ENCODE data around the gene CASTOR1.

CASTOR1 gene

DNA sequence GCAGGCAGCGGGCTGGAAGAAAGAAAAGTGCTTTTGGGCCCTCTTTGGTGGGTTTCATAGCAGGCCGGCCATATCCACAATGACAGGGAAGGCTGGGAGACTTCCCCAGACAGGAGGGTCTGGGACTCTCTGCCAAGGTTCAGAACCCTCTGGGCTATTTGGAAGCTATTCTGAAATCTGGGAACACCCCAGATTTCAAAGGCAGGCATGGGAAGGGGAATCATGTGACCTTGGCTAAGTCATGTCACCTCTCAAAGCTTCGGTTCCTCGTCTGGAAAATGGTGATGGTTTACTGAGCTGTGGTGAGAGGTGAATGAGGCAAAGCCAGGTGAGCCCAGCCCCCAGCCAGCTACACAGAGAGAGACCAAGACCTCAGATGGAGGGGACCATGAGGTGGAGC is 4.6 kb downstream of the CASTOR1 start:
- DNase-seq (ENCODE audit: low spot score): no peak

DNA sequence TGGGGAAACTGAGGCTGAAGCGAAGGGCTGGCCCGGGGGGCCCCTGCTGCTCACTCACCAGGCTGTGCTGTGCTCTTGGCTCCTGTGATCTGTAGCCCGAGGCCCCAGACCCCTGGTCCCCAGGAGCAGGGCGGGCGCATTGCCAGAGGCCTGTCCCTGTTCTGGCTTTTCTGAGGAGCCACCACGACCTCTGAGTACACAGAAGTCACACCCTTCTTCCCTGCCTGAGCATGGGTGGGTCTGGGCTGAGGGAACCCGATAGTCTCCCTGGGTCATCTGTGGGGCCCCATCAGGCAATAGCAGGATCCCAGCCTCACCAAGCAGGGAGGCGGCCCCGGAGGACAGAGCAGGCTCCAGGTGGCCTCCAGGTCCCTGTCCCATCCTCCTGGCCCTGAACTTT is 5.1 kb downstream of the CASTOR1 start:
- no peak for DNase-seq (ENCODE audit: low spot score)

- no peak for DNase-seq (ENCODE audit: low spot score)
Observed at GRCh38 chr22:30283342-30283741, 6.0 kb downstream of the CASTOR1 start.

DNA sequence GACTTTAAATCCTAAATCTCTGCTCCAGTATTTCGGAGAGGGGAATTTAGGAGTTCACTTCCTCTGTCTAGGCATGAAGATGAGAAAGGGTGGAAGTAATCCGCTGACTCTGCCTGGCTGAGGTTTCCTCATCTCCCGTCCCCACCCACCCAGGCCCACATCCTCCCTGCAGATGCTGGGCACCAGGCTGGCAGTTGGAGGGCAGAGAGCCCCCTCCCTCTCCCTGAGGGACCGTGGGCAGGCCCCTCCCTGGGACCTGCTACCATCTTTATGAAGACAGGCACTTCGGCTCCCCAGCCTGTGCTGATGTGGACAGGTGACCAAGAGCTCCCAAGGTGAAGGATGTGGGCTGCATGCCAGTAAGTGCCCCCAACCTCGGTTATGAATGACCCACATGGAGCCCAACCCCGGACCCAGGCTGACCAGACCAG is 6.7 kb downstream of the CASTOR1 start:
- no peak for DNase-seq (ENCODE audit: low spot score)

DNA sequence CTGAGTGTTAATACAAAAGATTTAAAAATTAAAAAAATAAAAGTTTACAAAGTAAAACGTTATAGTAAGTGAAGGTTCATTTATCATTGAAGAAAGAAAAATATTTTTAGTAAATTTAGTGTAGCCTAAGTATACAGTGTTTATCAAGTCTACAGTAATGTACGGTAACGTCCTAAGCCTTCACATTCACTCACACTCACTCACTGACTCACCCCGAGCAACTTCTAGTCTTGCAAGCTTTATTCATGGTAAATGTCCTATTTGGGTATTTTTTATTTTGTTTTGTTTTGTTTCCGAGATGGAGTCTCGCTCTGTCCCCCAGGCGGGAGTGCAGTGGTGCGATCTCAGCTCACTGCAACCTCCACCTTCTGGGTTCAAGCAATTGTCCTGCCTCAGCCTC is 8.8 kb downstream of the CASTOR1 start:
- DNase-seq (ENCODE audit: low spot score): no peak

- no peak for DNase-seq (ENCODE audit: low spot score)
Observed at GRCh38 chr22:30279932-30280331, 9.4 kb downstream of the CASTOR1 start.

- peak; percentile 70 for DNase-seq (ENCODE audit: low spot score)
Observed at GRCh38 chr22:30279046-30279788, 10.1 kb downstream of the CASTOR1 start.

DNA sequence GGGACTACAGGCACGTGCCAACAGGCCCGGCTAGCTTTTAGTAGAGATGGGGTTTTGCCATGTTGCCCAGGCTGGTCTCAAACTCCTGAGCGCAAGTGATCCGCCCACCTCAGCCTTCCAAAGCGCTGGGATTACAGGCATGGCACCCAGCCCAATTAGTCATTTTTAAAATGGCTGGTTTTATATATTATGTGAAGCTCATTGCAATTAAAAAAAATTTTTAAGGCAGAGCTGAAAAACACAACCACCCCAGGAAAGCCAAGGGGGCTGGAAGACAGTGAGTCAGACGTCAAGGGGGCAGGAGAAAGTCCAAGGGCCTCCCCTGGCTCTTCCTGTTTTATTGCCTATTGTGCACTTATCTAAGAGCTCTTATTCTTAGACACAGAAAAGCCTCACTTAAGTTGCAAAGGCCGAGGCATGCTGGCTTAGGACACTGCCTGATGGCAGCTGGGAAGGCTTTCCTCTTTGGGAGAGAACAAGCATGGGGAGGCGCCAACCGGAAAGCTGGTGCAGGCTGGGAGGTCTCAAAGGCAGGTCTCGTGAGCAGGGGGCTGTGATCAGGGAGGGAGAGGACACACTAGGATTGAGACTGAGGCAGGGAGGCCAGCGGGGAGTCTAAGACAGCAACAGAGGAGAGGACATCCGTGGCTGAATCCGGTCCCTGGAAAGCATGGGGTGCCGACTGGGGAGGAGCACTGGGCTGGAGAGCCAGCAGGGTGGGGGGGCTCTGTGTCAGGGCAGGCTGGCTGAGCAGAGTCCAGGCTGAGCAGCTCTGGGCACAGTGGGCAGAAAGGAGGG is 11.6 kb downstream of the CASTOR1 start:
- peak; percentile 75 for DNase-seq (ENCODE audit: low spot score)

DNA sequence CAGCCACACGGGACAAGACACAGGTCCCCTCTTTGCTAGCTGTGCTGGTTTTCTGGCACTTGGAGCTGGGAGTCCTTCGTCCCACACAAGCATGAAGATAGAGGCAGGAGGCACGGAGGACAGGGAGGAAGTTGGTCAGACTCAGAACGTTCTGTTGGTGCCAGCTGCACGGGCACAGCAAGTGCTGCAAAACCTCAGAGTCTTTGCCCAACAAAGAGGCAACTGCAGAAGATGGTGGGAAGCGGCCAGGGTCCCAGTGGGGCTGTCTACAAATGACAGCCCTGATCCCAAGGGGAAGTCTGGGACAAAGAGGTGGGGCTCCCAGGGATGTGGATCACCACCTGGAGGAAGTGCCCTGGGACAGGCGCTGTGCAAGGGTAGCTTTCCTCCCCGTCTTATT is 13.3 kb downstream of the CASTOR1 start:
- no peak for DNase-seq (ENCODE audit: low spot score)

DNA sequence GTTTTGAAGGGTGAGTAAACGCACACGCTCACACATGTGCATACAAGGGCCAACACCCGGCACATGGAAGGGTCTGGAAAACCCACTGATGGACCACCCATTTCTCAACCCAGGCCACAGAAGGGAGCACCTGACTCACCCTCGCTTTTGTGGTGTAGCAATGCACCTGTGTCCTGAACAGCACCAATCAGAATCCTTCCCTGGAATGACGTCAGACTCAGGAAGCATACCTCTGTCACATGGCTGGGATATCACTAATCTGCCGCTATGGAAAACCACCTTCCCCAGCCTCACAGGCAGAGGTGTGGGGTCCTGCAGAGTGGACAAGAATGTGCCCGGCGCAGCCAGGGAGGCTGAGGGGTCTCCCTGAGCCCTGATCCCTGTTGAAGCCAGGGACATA is 13.7 kb downstream of the CASTOR1 start:
- DNase-seq (ENCODE audit: low spot score): no peak

- DNase-seq (ENCODE audit: low spot score): no peak
Observed at GRCh38 chr22:30274437-30274812, 14.9 kb downstream of the CASTOR1 start.

DNA sequence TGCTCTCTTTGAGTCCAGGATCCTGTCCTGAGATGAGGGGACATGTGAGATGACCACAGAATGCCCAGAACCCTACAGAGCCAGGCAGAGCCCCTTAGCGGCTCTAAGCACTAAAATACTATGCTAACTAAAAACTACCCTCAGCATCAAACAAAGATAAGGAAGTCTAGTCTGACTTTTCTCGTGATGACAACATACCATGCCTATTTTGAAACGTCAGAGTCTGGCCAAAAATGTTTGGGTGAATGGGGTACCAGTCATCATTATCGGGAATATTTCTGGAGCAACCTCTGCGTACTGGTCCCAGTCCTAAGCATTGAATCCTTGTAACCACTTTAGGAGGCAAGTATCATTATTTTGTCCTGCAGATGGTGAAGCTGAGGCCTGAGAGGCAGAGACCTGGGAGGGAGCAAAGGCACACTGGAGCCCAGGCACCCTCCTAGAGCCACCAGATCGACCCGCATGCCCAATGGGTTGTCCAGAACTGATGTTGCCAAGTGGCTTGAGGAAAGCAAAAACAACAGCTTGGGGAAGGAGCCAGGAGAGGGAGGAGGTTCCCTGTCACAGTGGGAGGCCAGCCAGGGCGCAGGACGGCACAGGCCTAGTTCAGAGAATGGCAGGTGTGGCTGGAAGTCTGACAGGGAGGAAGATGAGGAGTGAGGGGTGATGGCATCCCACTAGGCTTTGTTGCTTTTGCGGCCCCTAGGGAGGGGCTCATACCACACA is 15.4 kb downstream of the CASTOR1 start:
- no peak for DNase-seq (ENCODE audit: low spot score)

GRCh38 chr22:30272781-30273601 is 16.3 kb downstream of the CASTOR1 start:
- no peak for DNase-seq (ENCODE audit: low spot score)

DNA sequence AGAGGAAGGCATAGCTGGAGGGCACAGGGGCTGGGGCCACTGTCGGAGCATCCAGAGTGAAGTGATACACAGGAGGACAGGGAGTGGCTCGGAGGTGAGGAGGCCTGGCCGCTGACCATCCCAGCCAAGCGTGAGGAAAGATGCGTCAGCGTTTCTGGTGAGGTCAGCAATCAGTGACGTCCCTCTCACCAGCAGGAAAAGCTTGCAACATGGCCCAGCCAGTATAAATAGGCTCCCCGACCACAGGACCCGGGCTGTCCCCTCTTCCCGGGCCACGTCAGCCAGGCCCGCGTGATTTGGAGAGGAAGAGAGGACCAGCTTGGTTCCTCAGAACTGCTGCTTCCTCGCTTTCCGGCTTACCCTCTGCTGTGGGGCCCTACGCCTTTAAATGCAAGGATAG is 18.5 kb downstream of the CASTOR1 start:
- no peak for DNase-seq (ENCODE audit: low spot score)

- DNase-seq (ENCODE audit: low spot score): no peak
Observed at GRCh38 chr22:30268331-30268730, 21.0 kb downstream of the CASTOR1 start.

- no peak for DNase-seq (ENCODE audit: low spot score)
Observed at GRCh38 chr22:30267382-30268302, 21.7 kb downstream of the CASTOR1 start.

DNA sequence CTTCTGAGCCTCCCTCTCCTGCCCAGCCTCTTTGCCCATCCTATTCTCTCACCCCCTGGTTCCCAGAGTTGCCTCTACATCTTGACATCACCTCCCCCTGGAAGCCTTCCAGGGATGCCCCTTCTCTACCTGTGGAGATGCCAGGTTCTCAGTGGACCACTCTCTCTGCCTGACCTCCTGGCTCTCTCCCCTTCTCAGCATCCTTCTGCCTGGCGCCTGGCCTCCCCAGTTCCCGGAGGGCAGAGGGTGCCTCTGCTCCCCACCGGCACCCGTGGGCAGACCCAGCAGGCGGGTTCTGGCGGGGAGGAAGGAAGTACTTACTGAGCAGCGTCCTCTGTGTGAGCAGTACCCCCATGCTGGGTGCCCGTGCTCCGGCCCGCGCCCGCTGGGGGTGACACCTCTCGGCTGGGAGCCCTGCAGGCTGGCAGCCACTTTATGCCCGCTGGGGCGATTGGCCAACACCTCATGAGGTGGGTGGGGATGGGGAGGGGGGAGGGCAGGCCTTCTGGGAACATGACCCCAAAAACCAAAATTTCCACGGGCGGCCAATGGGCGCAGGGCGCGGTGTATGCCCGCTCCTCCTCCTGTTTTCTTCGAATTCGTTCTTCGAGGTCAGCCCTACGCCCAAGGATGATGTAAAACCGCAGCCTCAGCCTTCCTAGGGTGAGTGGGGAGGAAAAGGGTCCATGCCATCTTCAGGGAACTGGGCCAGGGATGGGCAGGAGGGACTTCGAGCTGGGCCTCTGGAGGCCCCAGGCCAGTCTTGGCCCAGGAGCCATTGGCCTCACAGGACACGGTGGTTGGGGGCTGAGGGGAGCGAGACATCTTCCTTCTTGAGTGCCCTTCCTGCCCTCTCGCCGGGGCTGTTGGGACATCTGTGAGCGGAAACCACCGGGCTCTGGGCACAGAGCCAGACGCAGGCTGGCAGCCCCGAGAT is 22.6 kb downstream of the CASTOR1 start, which contains the start of gene OSM:
Gene OSM, minus strand, starts transcription at position 407 of the 937 bp plus-strand sequence. Its CDS starts 52 bp downstream, at position 355.
- DNase-seq (ENCODE audit: low spot score): no peak

- DNase-seq (ENCODE audit: low spot score): no peak
Observed at GRCh38 chr22:30265823-30266444, 23.4 kb downstream of the CASTOR1 start.

DNA sequence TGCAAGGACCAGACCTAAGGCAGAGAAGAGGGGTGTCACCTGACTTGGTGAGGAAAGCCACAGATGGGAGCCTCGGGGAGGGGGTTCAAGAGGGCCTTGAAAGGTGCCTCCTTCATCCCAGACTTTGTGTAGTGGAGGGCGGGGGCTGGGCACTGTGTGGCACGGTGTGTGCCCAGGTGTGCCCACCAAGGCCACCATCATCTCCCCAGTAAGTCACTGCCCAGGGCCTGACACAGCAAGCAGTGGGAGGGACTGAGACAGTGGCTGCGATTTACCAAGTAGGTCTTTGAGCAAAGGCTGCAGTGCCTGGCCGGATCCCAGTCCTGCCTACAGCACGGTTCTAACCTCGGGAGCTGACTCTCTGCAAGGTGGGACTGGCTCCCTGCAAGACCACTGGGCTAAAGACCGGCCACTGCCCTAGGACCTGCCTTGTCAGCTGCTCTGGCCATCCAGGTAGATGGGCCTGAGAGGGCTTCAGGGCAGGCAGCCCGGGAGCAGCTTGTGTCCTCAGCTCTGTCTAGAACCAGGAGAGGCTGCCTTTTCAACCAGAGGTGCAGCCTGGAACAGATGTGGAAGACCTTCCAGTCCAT is 24.1 kb downstream of the CASTOR1 start:
- DNase-seq (ENCODE audit: low spot score): no peak
